GM12878 (cell line): ENCODE measurements around the gene ZSCAN9. TPM values are rescaled to one million over a fixed set of nuclear protein-coding genes. Genes with fewer than 3 reads are reported as not detected.

Experiments
- CTCF ChIP-seq, 3 experiments: IDR thresholded peaks in 2 of 3; conservative IDR thresholded peaks in 1 of 3; 2 replicates each; pipeline ENCODE4 v1.5.1; 2011; ENCODE audit warnings: low read depth in 3 of 3, low read length in 3 of 3, mild to moderate bottlenecking in 3 of 3, control low read depth in 2 of 3, moderate library complexity in 2 of 3, inconsistent platforms in 1 of 3, mixed read lengths in 1 of 3; ENCODE audit not compliant: control insufficient read depth in 2 of 3, insufficient read depth in 1 of 3; ENCODE audit errors: extremely low read depth in 1 of 3
- ELK1 ChIP-seq: IDR thresholded peaks from 2 replicates; pipeline ENCODE4 v1.6.1; 2012; ENCODE audit warnings: low read depth, low read length, improper control_type of control experiment
- MXI1 ChIP-seq: fragments of 150-350 bp; IDR thresholded peaks from 2 replicates; pipeline ENCODE4 v1.6.1; 2011; ENCODE audit warnings: low read depth, mild to moderate bottlenecking, inconsistent platforms, low read length, improper control_type of control experiment
- STAT1 ChIP-seq: fragments of 450-650 bp; conservative IDR thresholded peaks from 2 replicates; pipeline ENCODE4 v1.6.1; 2014; ENCODE audit warnings: antibody characterized with exemption, mild to moderate bottlenecking
- TAF1 ChIP-seq: IDR thresholded peaks from 2 replicates; pipeline ENCODE4 v1.6.1; 2011; ENCODE audit warnings: mild to moderate bottlenecking, low read depth, low read length, borderline replicate concordance
- ZNF687 ChIP-seq: fragments of 450-650 bp; IDR thresholded peaks from 2 replicates; pipeline ENCODE4 v1.6.1; 2017; ENCODE audit warnings: mild to moderate bottlenecking, moderate library complexity
- polyA plus RNA-seq, 11 experiments: library from polyadenylated mRNA; depleted of rRNA in 4 of 11; unstranded in 6 of 11; stranded (reverse) in 5 of 11; fragments of >200 nt; fragmentation: Nextera tagmentation in 4 of 11; fragmentation: Illumina TruSeq in 1 of 11; extraction: Ambion mirVana in 4 of 11; extraction: Trizol in 1 of 11; gene quantifications; 1 replicate in 1 of 11; 2 replicates in 10 of 11; pipeline versions ENCODE4 v1.2.1 to v1.2.3, GENCODE V29; 2011 to 2016; ENCODE audit warnings: inconsistent platforms in 2 of 11, missing spikeins in 2 of 11, low read depth in 1 of 11
- total RNA-seq, 4 experiments: library from RNA; depleted of rRNA in 3 of 4; stranded (reverse); fragments of >200 nt in 3 of 4; fragmentation: Illumina TruSeq in 1 of 4; extraction: Trizol in 1 of 4; gene quantifications; 2 replicates each; pipeline versions ENCODE4 v1.2.1 to v1.2.3, GENCODE V29; 2013 to 2021

The ZSCAN9 gene
- total and polyA plus RNA-seq, 10 of the 15 experiments (the other 5 are each of a cell fraction or from before 2014, with no cell fraction given) = 8.1 to 28.7 (median 17.4) TPM

GRCh38 chr6:28206527-28206926 lies 18.5 kb upstream of the ZSCAN9 start (continued):
- TF ChIP-seq CTCF (IDR thresholded peaks at IDR 0.05 in 2 of 3, conservative IDR thresholded peaks at IDR 0.05 in 1 of 3; ENCODE audit: control insufficient read depth in 2 of 3, extremely low read depth in 1 of 3, insufficient read depth in 1 of 3, low read depth in 3 of 3, low read length in 3 of 3) = no peak
- TF ChIP-seq TAF1 = no peak
- no peak for TF ChIP-seq MXI1
- TF ChIP-seq ELK1 = no peak
- no peak for TF ChIP-seq STAT1
- TF ChIP-seq ZNF687 = no peak
- TF ChIP-seq, all 136 proteins: peak for 0
